Neuronal stem cell (in vitro differentiated cells): ENCODE results near the gene ABR.

Experiments
- DNase-seq: peaks from one replicate; pipeline ENCODE4 v3.0.0-alpha.2; 2013; ENCODE audit warnings: low spot score
- H2AFZ ChIP-seq: one replicate; pipeline ENCODE4 v1.6.1; 2013; ENCODE audit warnings: mild to moderate bottlenecking, low read length, inconsistent platforms
- H2AK5ac ChIP-seq: 2 replicates; pipeline ENCODE4 v1.6.1; 2013; ENCODE audit warnings: low read depth, mild to moderate bottlenecking, inconsistent platforms, low read length, moderate library complexity, mixed read lengths
- H2BK120ac ChIP-seq: 2 replicates; pipeline ENCODE4 v1.6.1; 2013; ENCODE audit warnings: low read depth, mild to moderate bottlenecking, inconsistent platforms, low read length, moderate library complexity, mixed read lengths
- H2BK12ac ChIP-seq: one replicate; pipeline ENCODE4 v1.6.1; 2013; ENCODE audit warnings: low read length, inconsistent platforms
- H2BK15ac ChIP-seq: 2 replicates; pipeline ENCODE4 v1.6.1; 2013; ENCODE audit warnings: mild to moderate bottlenecking, low read length, inconsistent platforms, mixed read lengths
- H2BK5ac ChIP-seq: one replicate; pipeline ENCODE4 v1.6.1; 2013; ENCODE audit warnings: inconsistent platforms, mild to moderate bottlenecking, low read length, moderate library complexity
- H3K14ac ChIP-seq: one replicate; pipeline ENCODE4 v1.6.1; 2013; ENCODE audit warnings: low read length, inconsistent platforms
- H3K18ac ChIP-seq: 2 replicates; pipeline ENCODE4 v1.6.1; 2013; ENCODE audit warnings: low read length, inconsistent platforms
- H3K23ac ChIP-seq: 2 replicates; pipeline ENCODE4 v1.6.1; 2013; ENCODE audit warnings: low read depth, mild to moderate bottlenecking, mixed read lengths, low read length, inconsistent platforms; ENCODE audit not compliant: poor library complexity
- H3K27ac ChIP-seq: replicated peaks from 3 replicates; pipeline ENCODE4 v1.5.1; 2013; ENCODE audit warnings: low read length, inconsistent platforms
- H3K27me3 ChIP-seq, 3 experiments: 2 replicates each; pipeline ENCODE4 v1.6.1; 2013; ENCODE audit warnings: low read length in 3 of 3, mild to moderate bottlenecking in 2 of 3, inconsistent platforms in 1 of 3, low read depth in 1 of 3, mixed read lengths in 1 of 3, moderate library complexity in 1 of 3; ENCODE audit not compliant: control insufficient read depth in 3 of 3, insufficient read depth in 3 of 3
- H3K36me3 ChIP-seq, 2 donors: replicated peaks in 1 of 2; 2 replicates each; pipeline ENCODE4 v1.6.1; 2013; ENCODE audit warnings: low read length in 2 of 2; ENCODE audit not compliant: control insufficient read depth in 2 of 2, insufficient read depth in 2 of 2
- H3K4ac ChIP-seq: 2 replicates; pipeline ENCODE4 v1.6.1; 2013; ENCODE audit warnings: inconsistent platforms, mild to moderate bottlenecking, low read length, moderate library complexity
- H3K4me1 ChIP-seq, 2 donors: 1 replicate in 1 of 2; 2 replicates in 1 of 2; pipeline ENCODE4 v1.6.1; 2013; ENCODE audit warnings: low read length in 2 of 2, low read depth in 1 of 2; ENCODE audit not compliant: control insufficient read depth in 2 of 2, insufficient read depth in 1 of 2
- H3K4me2 ChIP-seq: one replicate; pipeline ENCODE4 v1.6.1; 2013; ENCODE audit warnings: mild to moderate bottlenecking, low read length, inconsistent platforms; ENCODE audit not compliant: insufficient read depth, poor library complexity, severe bottlenecking
- H3K4me3 ChIP-seq, 2 donors: 2 replicates each; pipeline ENCODE4 v1.5.1; 2013; ENCODE audit warnings: low read length in 2 of 2, mild to moderate bottlenecking in 2 of 2, inconsistent platforms in 1 of 2, moderate library complexity in 1 of 2
- H3K79me1 ChIP-seq: one replicate; pipeline ENCODE4 v1.6.1; 2013; ENCODE audit warnings: low read depth, mild to moderate bottlenecking, inconsistent platforms, low read length, moderate library complexity
- H3K9ac ChIP-seq: one replicate; pipeline ENCODE4 v1.6.1; 2013; ENCODE audit warnings: mild to moderate bottlenecking, low read depth, low read length, inconsistent platforms; ENCODE audit not compliant: poor library complexity
- H3K9me3 ChIP-seq, 2 donors: replicated peaks in 1 of 2; 2 replicates each; pipeline versions ENCODE3 to v1.6.1; 2013; ENCODE audit warnings: low read length in 2 of 2, mild to moderate bottlenecking in 2 of 2, inconsistent platforms in 1 of 2, low read depth in 1 of 2, mixed read lengths in 1 of 2, moderate library complexity in 1 of 2; ENCODE audit not compliant: control insufficient read depth in 2 of 2, insufficient read depth in 1 of 2
- H4K8ac ChIP-seq: one replicate; pipeline ENCODE4 v1.6.1; 2013; ENCODE audit warnings: low read depth, mild to moderate bottlenecking, inconsistent platforms, low read length, moderate library complexity
- H4K91ac ChIP-seq: one replicate; pipeline ENCODE4 v1.6.1; 2013; ENCODE audit warnings: low read length, low read depth, mild to moderate bottlenecking, inconsistent platforms; ENCODE audit not compliant: poor library complexity
- WGBS, 2 donors: extraction: QIAGEN DNeasy Blood & Tissue Kit; methylation state at CpG; one replicate each; pipeline ENCODE4 v1.1.7; 2013; ENCODE audit warnings: missing lambda C conversion rate in 2 of 2, mixed read lengths in 1 of 2; ENCODE audit not compliant: insufficient read length in 2 of 2, insufficient replicate concordance in 1 of 2; ENCODE audit errors: extremely low coverage in 2 of 2; 5-methylcytosine and 5-hydroxymethylcytosine counted together

Gene ABR

DNA sequence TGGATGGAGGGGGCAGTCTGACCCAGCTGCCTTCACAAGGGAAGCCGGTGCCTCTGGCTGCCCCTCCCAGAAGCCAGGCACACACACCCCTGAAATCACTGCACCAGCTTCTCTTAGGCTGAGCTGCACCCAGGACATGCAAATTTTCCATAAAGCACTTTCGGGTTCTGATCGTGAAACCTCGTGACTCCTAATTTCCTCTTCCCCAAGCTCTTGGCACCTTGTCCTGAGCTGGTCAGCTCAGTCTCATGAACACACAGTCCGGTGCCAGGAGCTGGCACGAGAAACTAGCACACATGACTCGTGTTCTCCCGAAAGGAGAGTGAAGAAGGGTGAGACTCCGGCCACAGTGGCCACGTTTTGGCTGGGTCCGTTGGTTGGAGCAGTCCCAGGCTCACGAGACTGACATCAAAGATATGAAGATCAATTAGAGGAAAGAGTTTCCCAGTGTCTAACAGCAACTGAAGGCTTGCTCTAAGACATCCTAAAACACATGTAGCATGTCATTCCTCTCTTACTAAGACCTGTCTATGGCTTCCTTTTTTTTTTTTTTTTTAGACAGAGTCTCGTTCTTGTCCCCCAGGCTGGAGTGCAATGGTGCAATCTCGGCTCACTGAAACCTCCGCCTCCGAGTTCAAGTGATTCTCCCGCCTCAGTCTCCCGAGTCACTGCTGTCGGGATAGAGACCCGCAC, 9.2 kb upstream of the ABR start:
- Histone ChIP-seq H4K8ac (no peak overlapping the region), H3K4me2 (no peak overlapping the region), H2BK5ac (no peak overlapping the region), H2BK15ac (no peak overlapping the region), H3K4me3 (no peak overlapping the region), H3K23ac (no peak overlapping the region), H3K79me1 (peaks cover 1% of the 10 kb centered on the region), H3K9ac (no peak overlapping the region), H3K4ac (no peak overlapping the region), H4K91ac (no peak overlapping the region), H3K4me1 (peaks cover 7 to 10% of the 10 kb centered on the region in 2 donors), H2BK120ac (no peak overlapping the region), H3K18ac (peak overlapping the region; percentile 44), H3K27me3 (peaks cover 0 to 30% (median 0%) of the 10 kb centered on the region in 3 experiments), H3K36me3 (no peaks in the 10 kb centered on the region), H3K9me3 (no peaks in the 10 kb centered on the region), H2AK5ac (peak overlapping the region; percentile 24), H3K14ac (no peak overlapping the region), H2BK12ac (no peak overlapping the region), H2AFZ (no peak overlapping the region), H3K27ac (no peak overlapping the region)
- no peak for DNase-seq
- WGBS, 2 donors: no CpG with 5 or more reads among the region's 20 CpGs

- Histone ChIP-seq H3K4me3 (peak overlapping the region in 1 of 2 donors; percentile 34), H2AK5ac (peak overlapping the region; percentile 23), H3K79me1 (peaks cover 1% of the 10 kb centered on the region)
These were observed 7.4 kb upstream of the ABR start for GRCh38 chr17:1186923-1187771.

DNA sequence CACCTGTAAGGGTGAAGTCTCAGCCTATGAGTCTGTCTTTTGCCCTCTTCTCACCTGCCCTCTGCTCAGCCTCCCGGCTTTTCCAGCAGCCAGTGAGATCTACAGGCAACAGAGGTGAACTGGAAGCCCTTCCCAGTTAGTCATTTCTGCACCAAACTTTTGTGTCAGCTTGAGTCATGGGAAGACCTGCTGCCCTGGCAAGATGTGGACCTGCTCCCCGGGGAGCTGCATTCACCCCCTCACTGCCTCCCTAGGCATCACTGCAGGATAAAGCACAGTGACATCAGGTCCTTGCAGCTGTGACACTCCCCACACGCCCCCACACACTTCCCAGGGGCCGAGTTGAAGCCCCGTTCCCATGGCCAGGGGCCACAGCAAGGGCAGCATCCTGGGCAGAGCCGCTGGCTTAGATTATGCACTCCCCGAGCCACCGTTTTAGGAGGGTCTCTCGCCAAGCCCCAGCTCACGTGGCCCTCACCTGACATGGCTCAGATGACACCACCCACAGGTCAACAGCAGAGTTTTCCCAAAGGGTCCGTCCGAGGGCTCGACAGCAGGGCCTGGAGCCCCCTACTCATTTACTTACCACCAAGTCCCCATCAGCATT, 6.5 kb upstream of the ABR start:
- Histone ChIP-seq H3K9ac (no peak overlapping the region), H4K91ac (no peak overlapping the region), H3K18ac (peak overlapping the region; percentile 88), H3K36me3 (no peaks in the 10 kb centered on the region), H2BK12ac (no peak overlapping the region), H3K23ac (no peak overlapping the region), H2BK15ac (no peak overlapping the region), H2BK5ac (no peak overlapping the region), H3K79me1 (peaks cover 1% of the 10 kb centered on the region), H3K4me2 (no peak overlapping the region), H2BK120ac (no peak overlapping the region), H3K4ac (no peak overlapping the region), H2AFZ (peak overlapping the region; percentile 92), H3K4me3 (peak overlapping the region in 1 of 2 donors; percentile 34), H4K8ac (no peak overlapping the region), H3K27ac (no peak overlapping the region), H3K27me3 (peaks cover 0 to 45% (median 12%) of the 10 kb centered on the region in 3 experiments), H3K9me3 (no peaks in the 10 kb centered on the region), H3K4me1 (peaks cover 18 to 23% of the 10 kb centered on the region in 2 donors), H3K14ac (no peak overlapping the region), H2AK5ac (peak overlapping the region; percentile 23)
- WGBS, 2 donors: no CpG with 5 or more reads among the region's 13 CpGs
- DNase-seq: no peak

More at GRCh38 chr17:1186923-1187771, 7.4 kb upstream of the ABR start:
- peak; percentile 84 for DNase-seq
- Histone ChIP-seq H2BK5ac (no peak overlapping the region), H3K27me3 (peaks cover 0 to 39% (median 4%) of the 10 kb centered on the region in 3 experiments), H4K91ac (no peak overlapping the region), H3K36me3 (no peaks in the 10 kb centered on the region), H3K23ac (peak overlapping the region; percentile 40), H3K27ac (peak overlapping the region; percentile 24), H2AFZ (peak overlapping the region; percentile 92), H2BK120ac (no peak overlapping the region), H4K8ac (peak overlapping the region; percentile 56), H3K9ac (peak overlapping the region; percentile 53), H2BK15ac (no peak overlapping the region), H3K18ac (peak overlapping the region; percentile 88), H3K14ac (no peak overlapping the region), H3K4me1 (peaks cover 15 to 20% of the 10 kb centered on the region in 2 donors), H3K4ac (no peak overlapping the region), H3K4me2 (peak overlapping the region; percentile 59), H2BK12ac (no peak overlapping the region), H3K9me3 (no peaks in the 10 kb centered on the region)
- WGBS, 2 donors: no CpG with 5 or more reads among the region's 34 CpGs
